Right hindlimb (tissue), 1 donor: ENCODE measurements around the gene PEX5.

ENCODE experiments used
- DNase-seq: peaks from one replicate; pipeline ENCODE4 v3.0.0-alpha.2; 2018

The PEX5 gene

GRCh38 chr12:7189398-7190267 is at the start of gene PEX5:
Gene PEX5, plus strand, starts transcription at chr12:7189686. Its CDS starts 692 bp downstream, at chr12:7190378.
- peak; percentile 94 for DNase-seq

GRCh38 chr12:7141351-7142005 is 48.0 kb upstream of the PEX5 start:
- DNase-seq: no peak

- DNase-seq: no peak
These were observed 47.3 kb upstream of the PEX5 start for GRCh38 chr12:7142056-7142644.

GRCh38 chr12:7142809-7143465 is 46.5 kb upstream of the PEX5 start:
- no peak for DNase-seq

- DNase-seq: no peak
These were observed 45.9 kb upstream of the PEX5 start for GRCh38 chr12:7143564-7143963.

GRCh38 chr12:7144414-7145120 is 44.9 kb upstream of the PEX5 start:
- DNase-seq: peak; percentile 27

- no peak for DNase-seq
These were observed 43.8 kb upstream of the PEX5 start for GRCh38 chr12:7145671-7146070.

- DNase-seq: no peak
These were observed 43.3 kb upstream of the PEX5 start for GRCh38 chr12:7146228-7146627.

GRCh38 chr12:7146906-7147305 is 42.6 kb upstream of the PEX5 start:
- no peak for DNase-seq

- DNase-seq: no peak
These were observed 39.1 kb upstream of the PEX5 start for GRCh38 chr12:7150356-7150755.

GRCh38 chr12:7150841-7151240 is 38.6 kb upstream of the PEX5 start:
- no peak for DNase-seq

- no peak for DNase-seq
These were observed 38.0 kb upstream of the PEX5 start for GRCh38 chr12:7151532-7151931.

GRCh38 chr12:7152818-7153217 is 36.7 kb upstream of the PEX5 start:
- DNase-seq: no peak

- DNase-seq: no peak
These were observed 35.4 kb upstream of the PEX5 start for GRCh38 chr12:7154042-7154441.

GRCh38 chr12:7154901-7155470 is 34.5 kb upstream of the PEX5 start:
- DNase-seq: no peak

GRCh38 chr12:7155471-7156034 is 33.9 kb upstream of the PEX5 start:
- DNase-seq: no peak

- no peak for DNase-seq
These were observed 33.0 kb upstream of the PEX5 start for GRCh38 chr12:7156259-7157197.

GRCh38 chr12:7157391-7157790 is 32.1 kb upstream of the PEX5 start:
- no peak for DNase-seq

- no peak for DNase-seq
These were observed 30.5 kb upstream of the PEX5 start for GRCh38 chr12:7158781-7159609.

GRCh38 chr12:7160183-7160582 is 29.3 kb upstream of the PEX5 start:
- no peak for DNase-seq
